ENCODE results near the gene SSTR3. TPM values are rescaled to one million over a fixed set of nuclear protein-coding genes. Genes with fewer than 3 reads are reported as not detected.

Gene SSTR3
- total and polyA plus RNA-seq, 9 of the 15 experiments (the other 6 are each of a cell fraction or from before 2014, with no cell fraction given) = 0.03 TPM; not detected in 8

- TF ChIP-seq ZBTB40 (IDR thresholded peaks at IDR 0.05) = peak; percentile 84
- TF ChIP-seq ZBTB40 (CRISPR knock-in tag; IDR thresholded peaks at IDR 0.05) = no peak
- TF ChIP-seq EHMT2 (IDR thresholded peaks at IDR 0.05) = no peak
- peak; percentile 90 for TF ChIP-seq RBFOX2 (IDR thresholded peaks at IDR 0.05; ENCODE audit: low read depth, low read length)
- TF ChIP-seq CHCHD3 (CRISPR knock-in tag; IDR thresholded peaks at IDR 0.05) = no peak
- TF ChIP-seq HINFP (tag; conservative IDR thresholded peaks at IDR 0.05; ENCODE audit: low read depth) = peak; percentile 97
- no peak for TF ChIP-seq HIVEP1 (CRISPR knock-in tag; IDR thresholded peaks at IDR 0.05)
- TF ChIP-seq PRMT5 (CRISPR knock-in tag; IDR thresholded peaks at IDR 0.05) = no peak
- no peak for TF ChIP-seq GTF3C2 (IDR thresholded peaks at IDR 0.05; ENCODE audit: borderline replicate concordance, extremely low read depth, insufficient read length)
- TF ChIP-seq TOE1 (IDR thresholded peaks at IDR 0.05; ENCODE audit: borderline replicate concordance) = no peak
- TF ChIP-seq TOE1 (CRISPR knock-in tag; IDR thresholded peaks at IDR 0.05; ENCODE audit: borderline replicate concordance, low read depth) = no peak
- no peak for TF ChIP-seq KLF6 (CRISPR knock-in tag; IDR thresholded peaks at IDR 0.05; ENCODE audit: borderline replicate concordance)
- no peak for TF ChIP-seq BRCA1 (IDR thresholded peaks at IDR 0.05)
- no peak for TF ChIP-seq BRCA1 (CRISPR knock-in tag; IDR thresholded peaks at IDR 0.05)
Measured at GRCh38 chr22:37244114-37244921, 32.0 kb upstream of the SSTR3 start, which contains the start of gene RAC2 (continued).

Data from K562 (cell line).